ENCODE measurements around the gene DNAJC16.

GRCh38 chr1:15483971-15484370 is 42.7 kb upstream of the DNAJC16 start:
- no peak for TF ChIP-seq CTCF (optimal IDR thresholded peaks at IDR 0.05 in 1 of 3, IDR thresholded peaks at IDR 0.05 in 1 of 3, conservative IDR thresholded peaks at IDR 0.05 in 1 of 3; ENCODE audit: extremely low read depth in 1 of 3, insufficient read depth in 2 of 3, low read length in 3 of 3)
- no peak for TF ChIP-seq EZH2 (IDR thresholded peaks at IDR 0.05; ENCODE audit: low read length)

Measured in keratinocyte (primary cell).